H7 (cell line): ENCODE results near the gene SLC9A9. TPM values are rescaled to one million over a fixed set of nuclear protein-coding genes. Genes with fewer than 3 reads are reported as not detected.

Source experiments
- DNase-seq: peaks from one replicate; pipeline ENCODE4 v3.0.0; 2012
- H3K27me3 ChIP-seq: 2 replicates; pipeline ENCODE4 v1.6.0; 2011; ENCODE audit warnings: mild to moderate bottlenecking, low read length; ENCODE audit not compliant: control insufficient read depth, insufficient read depth
- H3K36me3 ChIP-seq: replicated peaks from 2 replicates; pipeline ENCODE4 v1.5.1; 2011; ENCODE audit warnings: low read length; ENCODE audit not compliant: control insufficient read depth, insufficient read depth
- H3K4me3 ChIP-seq: 2 replicates; pipeline ENCODE4 v1.5.1; 2011; ENCODE audit warnings: low read depth, mild to moderate bottlenecking, control low read depth, low read length, moderate library complexity; ENCODE audit not compliant: insufficient read depth
- total RNA-seq: library from RNA; depleted of rRNA; stranded (reverse); fragments of >200 nt; shearing (Covaris generic); gene quantifications from 2 replicates; pipeline ENCODE4 v1.2.3, GENCODE V29; 2014

SLC9A9 gene
- total RNA-seq, 1 experiment from 2014 or later: 4.1 TPM

- H3K4me3 ChIP-seq: no peak overlapping the region
- H3K27me3 ChIP-seq: no peaks in the 10 kb centered on the region
- DNase-seq: no peak
- H3K36me3 ChIP-seq: no peaks in the 10 kb centered on the region
Measured at GRCh38 chr3:143339451-143339850, 508.8 kb downstream of the SLC9A9 start.

DNA sequence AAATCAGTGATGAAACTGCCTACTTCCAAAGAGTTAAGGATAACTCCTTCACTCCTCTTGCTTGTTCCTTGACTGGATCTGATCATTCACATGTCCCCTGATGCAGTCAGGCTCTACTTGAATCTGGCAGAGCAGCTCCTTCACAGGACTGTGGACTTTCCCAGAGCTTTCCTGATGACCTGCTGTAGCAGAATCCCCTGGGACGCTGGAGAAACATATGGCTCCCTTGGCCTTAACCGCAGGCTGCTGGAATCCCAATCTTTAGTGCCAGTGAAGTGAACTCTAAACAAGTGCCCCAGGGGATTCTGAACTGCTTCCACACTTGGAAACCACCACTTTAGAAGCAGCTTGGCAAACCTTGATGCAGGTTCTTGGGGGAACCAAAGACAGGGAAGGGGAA lies 510.9 kb downstream of the SLC9A9 start:
- Histone ChIP-seq H3K4me3 (no peak overlapping the region), H3K27me3 (no peaks in the 10 kb centered on the region), H3K36me3 (no peaks in the 10 kb centered on the region)
- no peak for DNase-seq

DNA sequence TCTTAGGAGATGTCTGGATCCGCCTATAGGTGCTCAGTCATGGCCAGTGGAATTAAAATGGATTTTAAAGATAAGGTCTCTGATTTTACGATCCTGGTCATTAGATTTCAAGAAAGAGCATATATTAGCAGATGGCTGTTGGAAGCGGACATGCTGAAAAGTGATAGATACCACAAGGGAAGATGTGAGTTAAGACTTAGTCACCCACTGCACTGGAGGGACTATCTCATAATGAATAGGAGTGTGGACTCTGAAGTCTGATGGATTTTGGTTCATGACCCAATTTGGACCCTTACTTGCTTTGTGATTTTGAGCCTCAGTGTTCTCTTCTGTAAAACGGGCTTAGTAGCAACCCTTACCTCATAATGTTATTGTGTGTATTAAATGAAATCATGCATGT lies 514.0 kb downstream of the SLC9A9 start:
- Histone ChIP-seq H3K36me3 (no peaks in the 10 kb centered on the region), H3K27me3 (no peaks in the 10 kb centered on the region), H3K4me3 (no peak overlapping the region)
- no peak for DNase-seq

DNA sequence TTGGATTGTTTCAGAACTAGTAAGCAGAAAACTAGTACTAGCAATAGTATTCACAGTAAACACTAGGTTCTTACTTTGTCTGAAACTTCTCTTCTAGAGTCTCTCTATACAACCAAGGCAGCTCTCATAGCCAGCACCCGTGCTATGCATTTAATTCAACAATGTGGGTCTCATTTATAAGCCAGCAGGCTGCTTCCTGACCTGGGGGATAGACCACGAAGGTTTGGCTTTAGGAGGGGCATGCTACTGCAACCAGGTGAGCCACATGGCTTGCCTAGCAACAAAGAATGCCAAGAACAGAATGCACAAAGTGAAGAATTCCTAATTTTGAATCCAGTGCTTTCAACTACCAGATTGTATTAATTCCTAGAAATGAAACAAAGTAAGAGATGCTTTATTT lies 514.9 kb downstream of the SLC9A9 start:
- Histone ChIP-seq H3K4me3 (no peak overlapping the region), H3K36me3 (no peaks in the 10 kb centered on the region), H3K27me3 (no peaks in the 10 kb centered on the region; the same call in 1 of the 2 replicates)
- DNase-seq: no peak

GRCh38 chr3:143332026-143332425 lies 516.2 kb downstream of the SLC9A9 start:
- no peak overlapping the region for H3K4me3 ChIP-seq
- H3K36me3 ChIP-seq: no peaks in the 10 kb centered on the region
- no peak for DNase-seq
- no peaks in the 10 kb centered on the region; the same call in 1 of the 2 replicates for H3K27me3 ChIP-seq

DNA sequence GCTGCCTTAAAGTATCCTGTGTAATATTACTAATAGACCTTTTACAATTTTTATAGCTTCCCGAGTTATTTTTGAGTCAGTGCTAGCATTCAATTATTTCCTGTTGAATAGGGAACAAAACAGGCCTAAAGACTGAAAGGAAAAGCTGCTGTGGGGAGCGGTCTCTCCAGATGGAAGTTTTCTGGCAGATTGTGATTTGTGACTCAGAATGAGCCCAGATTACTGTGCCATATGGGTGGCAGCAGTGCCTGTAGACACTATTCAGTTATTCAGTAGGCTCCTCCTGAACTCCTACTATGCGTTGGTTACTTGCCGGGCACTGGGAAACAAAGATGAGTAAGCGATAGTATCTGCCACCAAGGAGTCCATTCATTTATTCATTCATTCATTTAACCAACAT lies 516.9 kb downstream of the SLC9A9 start:
- no peak overlapping the region for H3K4me3 ChIP-seq
- no peaks in the 10 kb centered on the region for H3K36me3 ChIP-seq
- no peak for DNase-seq
- no peaks in the 10 kb centered on the region; the same call in 1 of the 2 replicates for H3K27me3 ChIP-seq

DNA sequence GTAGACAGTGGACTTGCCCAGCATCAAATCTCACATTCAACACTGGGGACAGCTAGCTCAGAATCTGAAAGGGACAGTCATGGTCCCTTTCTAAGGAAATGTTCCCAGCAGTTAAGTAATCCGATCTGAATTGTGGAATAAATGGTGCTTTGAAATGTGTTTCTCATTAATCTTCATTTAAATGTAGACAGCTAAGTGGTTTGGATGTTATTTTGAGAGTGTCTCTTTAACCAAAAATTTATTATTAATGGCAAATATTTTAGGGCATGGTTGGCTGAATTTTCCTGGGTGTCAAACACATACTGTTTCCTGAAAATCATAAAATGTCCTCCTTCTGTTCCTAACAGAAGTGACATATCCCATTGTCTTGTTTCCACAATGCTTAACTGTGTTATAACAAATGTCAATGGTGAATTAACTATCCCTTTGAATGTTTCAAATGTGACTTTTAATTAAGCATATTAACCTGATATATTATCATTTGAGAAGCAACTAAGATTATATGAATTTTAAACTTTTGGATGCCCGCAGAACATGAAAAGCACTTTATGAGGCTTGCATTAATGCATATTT lies 517.9 kb downstream of the SLC9A9 start:
- no peak for DNase-seq
- Histone ChIP-seq H3K4me3 (no peak overlapping the region), H3K27me3 (no peaks in the 10 kb centered on the region; the same call in 1 of the 2 replicates), H3K36me3 (no peaks in the 10 kb centered on the region)

- peak; percentile 27 for DNase-seq
- Histone ChIP-seq H3K36me3 (no peaks in the 10 kb centered on the region), H3K27me3 (no peaks in the 10 kb centered on the region; the same call in 1 of the 2 replicates), H3K4me3 (no peak overlapping the region)
Measured at GRCh38 chr3:143329567-143330211, 518.6 kb downstream of the SLC9A9 start.

GRCh38 chr3:143328451-143328850 lies 519.8 kb downstream of the SLC9A9 start:
- DNase-seq: no peak
- no peak overlapping the region for H3K4me3 ChIP-seq
- H3K36me3 ChIP-seq: no peaks in the 10 kb centered on the region
- H3K27me3 ChIP-seq: no peaks in the 10 kb centered on the region; the same call in 1 of the 2 replicates

GRCh38 chr3:143326983-143327778 lies 521.1 kb downstream of the SLC9A9 start:
- no peaks in the 10 kb centered on the region; the same call in 1 of the 2 replicates for H3K27me3 ChIP-seq
- H3K36me3 ChIP-seq: no peaks in the 10 kb centered on the region
- no peak overlapping the region for H3K4me3 ChIP-seq
- DNase-seq: no peak

- H3K36me3 ChIP-seq: no peaks in the 10 kb centered on the region
- no peaks in the 10 kb centered on the region for H3K27me3 ChIP-seq
- H3K4me3 ChIP-seq: no peak overlapping the region
- DNase-seq: no peak
Measured at GRCh38 chr3:143321058-143321769, 527.1 kb downstream of the SLC9A9 start.

DNA sequence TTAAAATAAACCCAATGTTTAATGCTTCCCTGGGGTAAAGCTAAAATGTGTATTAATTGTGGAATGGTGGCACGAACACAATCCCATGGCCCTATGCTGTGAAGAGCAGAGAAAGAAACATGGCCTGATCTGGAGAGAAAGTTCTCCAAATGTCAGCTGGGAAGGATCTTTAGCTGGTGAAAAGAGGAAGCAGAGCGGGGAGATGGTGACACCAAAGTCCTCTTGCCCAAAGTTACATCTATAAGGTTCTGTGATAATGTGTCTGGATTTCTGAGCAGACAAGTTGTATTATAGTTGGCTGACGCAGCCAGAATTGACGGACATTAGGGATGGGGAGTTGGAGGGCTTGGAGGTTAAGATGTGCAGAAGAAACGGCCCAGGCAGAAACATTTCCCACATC lies 532.5 kb downstream of the SLC9A9 start:
- Histone ChIP-seq H3K36me3 (no peaks in the 10 kb centered on the region), H3K27me3 (no peaks in the 10 kb centered on the region), H3K4me3 (no peak overlapping the region)
- DNase-seq: no peak

DNA sequence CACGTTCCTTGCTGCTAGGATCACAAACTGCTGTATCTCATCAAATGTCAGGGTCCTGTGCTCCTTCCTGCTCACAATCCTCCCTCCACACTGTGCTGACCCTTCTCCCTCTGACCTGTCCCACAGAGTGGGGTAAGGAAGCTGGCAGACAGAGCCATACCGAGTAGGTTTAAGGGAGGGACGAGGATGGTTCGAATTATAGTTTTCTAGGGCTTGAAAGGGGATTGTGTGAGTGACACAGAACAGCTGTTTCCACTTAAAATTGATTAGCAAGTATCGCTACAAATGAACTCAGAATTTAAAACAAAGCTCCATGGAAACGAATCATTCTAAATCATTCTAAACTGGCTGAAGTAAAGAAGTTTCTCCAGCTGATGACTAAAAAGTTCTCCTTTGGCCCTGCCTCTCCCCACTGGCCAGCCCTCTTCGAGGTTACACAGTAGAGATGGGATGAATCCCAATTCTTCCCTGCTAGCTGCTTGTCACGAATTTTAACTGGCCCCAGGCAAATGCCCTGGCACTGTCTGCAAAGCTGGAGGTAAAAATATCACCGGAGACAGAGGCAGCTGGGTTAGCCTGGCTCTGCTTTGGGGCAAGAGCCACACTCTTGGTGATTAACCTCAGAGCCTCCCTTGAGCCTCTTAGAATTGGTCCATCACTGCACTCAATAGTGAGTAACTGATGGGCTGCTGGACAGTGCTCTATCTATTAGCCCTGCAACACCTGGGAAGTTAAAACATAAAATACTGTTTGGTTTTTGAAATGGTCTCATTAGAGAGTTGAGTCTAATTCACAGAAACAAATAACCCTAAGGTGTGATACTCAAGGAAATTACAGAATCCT lies 533.8 kb downstream of the SLC9A9 start:
- DNase-seq: no peak
- no peaks in the 10 kb centered on the region for H3K27me3 ChIP-seq
- H3K4me3 ChIP-seq: no peak overlapping the region
- H3K36me3 ChIP-seq: no peaks in the 10 kb centered on the region

GRCh38 chr3:143313893-143314188 lies 534.4 kb downstream of the SLC9A9 start:
- no peak for DNase-seq
- no peak overlapping the region for H3K4me3 ChIP-seq
- H3K27me3 ChIP-seq: no peaks in the 10 kb centered on the region
- no peaks in the 10 kb centered on the region for H3K36me3 ChIP-seq
